GM18499 (cell line): ENCODE data around the gene DLG2.
A peak's percentile ranks its signal among the peaks of the same experiment; 100 is the strongest.
"Not testable (repeated sequence)": the region's sequence is repeated elsewhere in the genome, so short reads cannot be mapped to it uniquely, and the experiment has no call there.

ENCODE experiments used
- ATAC-seq: cut with Tn5 transposase; IDR thresholded peaks from one replicate; pipeline ENCODE4 v1.9.1; 2021; ENCODE audit warnings: moderate number of reproducible peaks; ENCODE audit not compliant: insufficient read depth, unreplicated experiment

DLG2 gene

DNA sequence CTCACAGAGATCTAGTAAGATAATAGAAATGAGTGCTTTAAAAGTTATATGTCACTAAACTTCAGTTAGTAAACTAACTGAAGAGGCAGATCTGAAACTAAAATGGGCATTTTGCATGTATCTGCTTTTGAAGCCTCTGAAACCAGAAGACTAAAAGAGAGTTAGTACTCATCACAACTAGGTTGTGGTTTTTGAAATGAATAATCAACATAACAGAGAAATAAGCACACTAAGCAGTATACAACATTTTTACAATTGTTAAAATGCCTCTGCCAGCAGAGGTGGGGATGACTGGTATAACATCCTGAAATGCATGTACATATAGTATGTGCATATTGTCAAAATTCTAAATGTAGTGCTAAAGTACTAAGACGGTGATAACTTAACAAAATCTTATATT, 564.5 kb downstream of the DLG2 start:
- ATAC-seq: peak; percentile 100

DNA sequence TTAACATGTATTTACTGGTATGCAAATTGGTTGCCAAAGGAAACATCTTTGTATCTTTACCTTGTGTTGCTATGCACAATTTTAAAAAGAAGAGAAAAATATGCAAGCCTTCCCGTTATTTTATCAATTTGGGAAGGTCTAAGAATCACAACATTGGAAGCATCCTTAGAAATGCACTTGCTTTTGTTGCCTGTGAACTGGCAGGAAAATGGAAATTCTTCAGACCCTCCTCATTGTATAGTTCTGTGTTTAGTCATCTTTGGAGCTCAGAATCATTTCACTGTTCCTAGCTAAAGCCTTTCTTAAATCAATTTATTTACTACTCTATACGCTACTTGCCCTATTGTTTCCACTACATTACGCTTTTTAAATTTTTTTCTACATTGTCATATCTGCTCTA, 574.5 kb downstream of the DLG2 start:
- ATAC-seq: no peak

DNA sequence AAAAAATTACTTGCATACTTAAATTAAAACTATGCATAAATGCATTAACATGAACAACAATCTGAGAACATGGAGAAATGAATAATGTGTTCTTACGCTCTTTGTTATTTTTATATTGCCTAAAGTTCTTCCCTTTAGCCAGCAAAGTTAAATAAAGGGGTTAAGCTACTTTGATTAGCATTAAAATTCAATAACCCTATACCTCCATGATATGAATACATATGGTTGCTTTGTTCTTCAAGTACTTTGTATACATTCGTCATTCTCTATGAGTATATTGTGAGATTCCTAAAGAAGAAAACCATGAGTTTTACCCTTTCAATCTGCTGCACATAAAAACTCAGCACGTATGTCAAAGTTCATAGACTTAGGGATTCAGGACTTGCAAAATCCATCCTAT, 578.3 kb downstream of the DLG2 start:
- no peak for ATAC-seq

DNA sequence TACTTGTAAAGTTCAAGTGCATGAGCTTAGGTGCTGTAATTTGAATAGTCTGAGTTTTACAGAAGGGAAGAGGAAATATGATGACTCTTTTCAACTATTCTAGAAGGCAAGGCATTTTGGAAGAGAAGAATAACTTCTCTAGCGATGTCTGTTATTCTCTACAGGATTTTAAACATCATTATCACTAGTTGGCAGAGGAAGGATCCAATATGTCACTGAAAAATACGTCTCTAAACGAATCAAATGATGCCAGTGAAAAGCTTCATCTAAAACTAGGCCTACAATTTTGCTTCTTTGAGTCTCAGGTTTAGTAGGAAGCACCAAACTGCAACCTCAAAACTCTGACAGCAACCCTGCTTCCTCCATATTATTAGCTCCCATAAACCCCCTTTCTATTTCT, 581.4 kb downstream of the DLG2 start:
- no peak for ATAC-seq

DNA sequence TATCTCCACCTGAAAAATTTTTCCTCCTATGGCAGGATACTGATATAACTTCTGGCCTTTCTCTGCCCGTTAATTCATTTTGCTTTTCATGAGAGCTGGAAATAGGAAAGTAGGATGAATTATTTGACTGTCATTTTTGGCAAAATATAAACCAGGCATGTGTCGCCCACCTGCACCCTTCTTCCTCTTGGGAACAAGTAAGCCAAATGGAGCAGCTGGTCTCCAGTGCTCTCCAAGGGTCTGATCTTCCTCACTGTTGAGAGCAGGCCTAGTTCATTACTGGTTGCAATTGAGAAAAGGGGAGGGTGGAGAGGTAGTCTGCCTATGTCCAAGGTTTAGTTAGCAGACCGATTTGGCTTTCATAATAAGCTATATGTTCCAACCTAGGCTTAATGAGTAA, 582.2 kb downstream of the DLG2 start:
- ATAC-seq: no peak

DNA sequence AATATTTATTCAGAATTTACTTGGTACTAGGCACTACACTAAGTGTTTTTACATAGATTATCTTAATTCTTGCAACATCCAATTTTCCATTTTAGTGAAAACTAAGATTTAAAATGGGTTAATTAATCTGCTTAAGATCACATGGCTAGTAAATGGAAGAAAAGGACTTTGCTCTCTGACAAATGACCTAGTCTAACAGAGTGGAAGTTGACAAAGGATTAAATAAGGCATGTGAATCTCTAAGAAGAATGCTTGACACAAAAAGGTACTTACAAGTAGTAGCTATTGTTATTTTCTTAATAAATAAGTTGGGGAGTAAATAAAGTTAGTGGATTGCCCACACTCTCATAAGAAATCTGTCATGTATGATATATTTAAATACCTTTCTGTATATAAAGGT, 584.8 kb downstream of the DLG2 start:
- ATAC-seq: no peak

DNA sequence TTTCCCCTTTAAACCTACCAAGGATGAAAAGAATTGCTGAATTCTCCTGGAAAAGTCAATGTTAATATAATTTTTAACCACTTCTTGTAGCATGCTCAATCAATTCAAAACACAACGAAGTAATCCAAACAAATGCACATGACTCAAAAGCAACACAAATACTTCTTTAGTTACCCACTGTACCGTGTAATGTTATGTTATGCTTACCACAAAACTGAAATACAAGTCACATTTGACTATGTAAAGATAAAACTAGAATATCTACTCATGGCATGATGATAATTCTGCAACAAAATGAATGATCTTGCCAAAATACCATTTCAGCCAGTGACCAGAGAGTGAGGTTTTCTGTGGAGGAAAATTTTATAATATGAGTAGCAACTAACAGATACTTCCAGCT, 587.0 kb downstream of the DLG2 start:
- ATAC-seq: no peak

DNA sequence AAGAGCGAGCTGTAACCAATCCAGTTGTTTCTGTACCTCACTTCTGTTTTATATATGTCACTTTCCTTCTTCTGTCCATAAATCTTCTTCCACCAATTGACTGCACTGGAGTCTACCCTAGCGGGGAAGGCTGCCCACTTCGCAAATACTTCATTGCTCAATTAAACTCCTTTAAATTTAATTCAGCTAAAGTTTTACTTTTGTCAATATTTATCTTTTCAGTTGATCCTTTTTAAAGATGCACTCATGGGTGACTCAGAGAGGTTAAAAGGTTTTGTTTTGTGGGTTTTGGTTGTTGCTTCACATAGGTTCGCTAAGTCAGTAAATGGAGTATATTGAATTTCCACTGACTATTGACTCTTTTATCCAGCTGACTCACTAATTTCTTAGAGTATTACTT, 597.2 kb downstream of the DLG2 start:
- ATAC-seq: no peak

DNA sequence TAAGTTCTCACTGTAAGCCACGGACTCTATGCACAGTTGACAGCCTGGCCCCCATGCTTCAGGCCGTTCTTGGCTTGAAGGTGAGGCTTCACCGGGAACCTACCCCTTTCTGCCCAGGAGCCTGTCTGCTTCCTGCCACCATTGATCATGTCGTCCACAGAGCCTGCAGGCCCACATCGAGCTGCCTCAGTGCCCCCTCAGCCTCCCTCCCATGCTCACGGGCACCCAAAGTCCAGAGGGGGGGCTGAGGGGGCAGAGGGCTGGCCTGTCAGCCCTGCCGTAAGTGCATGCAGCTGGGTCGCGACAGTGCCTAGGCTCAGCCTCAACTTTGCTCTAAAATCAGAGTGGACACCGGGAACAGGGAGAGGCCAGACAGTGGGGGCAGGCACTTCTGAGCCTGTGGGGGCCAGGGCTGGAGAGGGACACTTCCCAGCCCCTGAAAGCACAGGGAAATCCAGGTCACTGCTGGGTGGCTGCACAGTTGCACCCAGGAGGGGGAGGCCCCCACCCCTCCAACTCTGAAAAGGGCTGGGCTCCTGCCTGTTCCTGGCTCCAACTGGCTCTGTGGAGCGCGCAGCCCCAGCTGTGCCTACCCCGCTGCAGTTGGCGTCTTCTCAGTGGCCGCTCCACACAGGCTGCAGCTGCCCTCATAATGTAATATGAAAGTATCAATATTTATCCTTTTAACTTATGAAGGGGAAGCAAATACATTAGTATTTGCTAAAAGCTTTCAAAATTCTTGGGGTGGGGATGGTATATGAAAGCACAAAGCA, 598.6 kb downstream of the DLG2 start:
- no peak for ATAC-seq

DNA sequence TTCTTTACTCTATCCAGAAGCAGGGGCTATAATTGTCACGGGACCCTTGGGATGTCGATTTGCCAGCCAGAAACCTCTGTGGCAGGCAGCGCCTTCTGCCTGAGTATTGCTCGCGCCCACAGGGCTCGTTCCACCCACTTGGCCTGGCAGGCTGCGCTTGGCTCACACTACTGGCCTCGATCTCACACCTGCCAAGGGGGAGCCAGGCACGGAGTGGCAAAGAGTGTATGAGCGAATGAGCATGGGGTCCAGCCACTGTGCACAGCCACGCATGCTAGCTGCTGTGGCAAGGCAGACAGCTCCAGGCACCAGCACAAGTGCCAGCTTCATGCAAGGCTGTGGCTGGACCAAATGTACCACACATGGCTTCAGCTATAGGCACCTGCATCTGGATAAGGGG, 599.8 kb downstream of the DLG2 start:
- no peak for ATAC-seq

DNA sequence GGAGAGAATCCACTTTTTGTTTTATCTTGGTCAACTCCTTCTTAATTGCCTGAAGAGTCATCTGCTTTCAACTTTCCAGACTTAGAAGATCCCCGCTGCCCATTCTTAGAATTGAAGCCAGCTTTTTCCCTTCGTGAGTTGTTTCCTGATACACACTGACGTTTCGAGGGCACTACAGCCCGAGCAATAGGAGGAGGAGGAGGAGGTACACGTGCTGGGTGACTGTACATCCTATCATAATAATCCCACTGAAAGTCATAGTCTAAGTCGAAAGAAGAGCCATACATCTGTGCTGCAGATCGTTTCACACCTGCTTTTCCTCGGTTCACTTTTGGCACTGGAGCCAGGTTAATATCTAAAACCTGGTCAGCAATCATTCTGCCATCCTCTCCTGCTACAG, 606.1 kb downstream of the DLG2 start:
- no peak for ATAC-seq

DNA sequence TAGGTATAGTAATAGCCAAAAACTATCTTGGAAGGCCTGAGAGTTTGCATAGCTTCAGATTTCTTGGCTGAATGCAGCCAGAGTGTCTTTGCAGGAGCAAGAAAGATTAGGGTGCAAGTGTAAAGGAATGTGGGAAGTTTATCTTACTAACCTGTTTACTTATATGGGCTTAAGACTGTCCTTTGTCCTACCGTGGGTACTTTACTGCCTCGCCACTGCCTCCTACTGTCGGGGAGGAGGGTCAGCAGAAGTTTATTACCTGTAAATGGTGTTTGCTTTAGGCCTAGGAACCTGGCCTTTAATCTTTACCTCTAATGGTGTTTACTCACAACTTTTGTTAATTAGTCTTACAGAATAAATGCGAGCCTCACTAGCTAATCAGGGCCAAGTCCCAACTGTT, 633.8 kb downstream of the DLG2 start:
- ATAC-seq: no peak

DNA sequence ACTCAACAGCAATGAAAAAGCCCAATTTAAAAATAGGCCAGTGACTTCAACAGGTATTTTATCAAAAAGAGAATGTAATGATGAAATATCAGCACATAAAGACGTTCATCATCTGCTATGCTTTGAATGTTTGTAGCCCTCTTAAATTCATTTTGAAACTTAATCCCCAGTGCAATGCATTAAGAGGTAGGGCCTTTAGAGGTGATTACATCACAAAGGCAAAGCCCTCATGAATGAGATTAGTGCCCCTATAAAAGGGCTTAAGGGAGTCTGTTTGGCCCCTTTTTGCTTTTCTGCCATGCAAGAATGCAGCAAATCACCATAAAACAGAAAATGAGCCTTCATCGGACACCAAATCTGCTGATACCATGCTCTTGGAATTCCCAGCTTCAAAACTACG, 637.0 kb downstream of the DLG2 start:
- no peak for ATAC-seq

DNA sequence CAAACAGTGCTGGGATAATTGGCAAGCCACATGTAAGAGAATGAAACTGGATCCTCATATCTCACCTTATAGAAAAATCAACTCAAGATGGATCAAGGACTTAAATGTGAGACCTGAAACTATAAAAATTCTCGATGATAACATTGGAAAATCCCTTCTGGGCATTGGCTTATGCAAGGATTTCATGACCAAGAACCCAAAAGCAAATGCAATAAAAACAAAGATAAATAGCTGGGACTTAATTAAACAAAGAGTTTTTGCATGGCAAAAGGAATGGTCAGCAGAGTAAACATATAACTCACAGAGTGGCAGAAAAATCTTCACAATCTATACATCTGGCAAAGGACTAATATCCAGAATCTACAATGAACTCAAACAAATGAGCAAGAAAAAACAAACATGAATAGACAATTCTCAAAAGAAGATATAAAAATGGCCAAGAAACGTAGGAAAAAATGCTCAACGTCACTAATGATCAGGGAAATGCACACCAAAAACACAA, 639.4 kb downstream of the DLG2 start:
- ATAC-seq: not testable (repeated sequence)

DNA sequence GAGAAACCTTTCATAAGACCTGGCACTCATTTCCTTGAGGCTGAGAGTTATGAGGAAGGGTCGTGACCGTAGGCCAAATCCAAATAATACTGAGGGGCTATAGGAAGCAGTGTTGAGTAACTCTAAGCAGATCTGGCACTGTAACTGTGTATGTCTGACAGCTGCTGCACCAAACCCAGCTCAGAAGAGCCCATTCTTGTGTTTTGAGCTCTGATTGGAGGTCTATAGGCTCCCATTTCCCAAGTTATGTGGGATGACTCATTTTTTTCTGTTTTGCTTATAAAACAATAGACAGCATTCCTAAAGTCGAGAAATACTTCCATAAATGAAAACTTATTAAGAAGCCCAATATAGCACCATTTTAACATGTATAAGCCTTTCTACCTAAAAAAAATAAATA, 645.8 kb downstream of the DLG2 start:
- ATAC-seq: no peak

DNA sequence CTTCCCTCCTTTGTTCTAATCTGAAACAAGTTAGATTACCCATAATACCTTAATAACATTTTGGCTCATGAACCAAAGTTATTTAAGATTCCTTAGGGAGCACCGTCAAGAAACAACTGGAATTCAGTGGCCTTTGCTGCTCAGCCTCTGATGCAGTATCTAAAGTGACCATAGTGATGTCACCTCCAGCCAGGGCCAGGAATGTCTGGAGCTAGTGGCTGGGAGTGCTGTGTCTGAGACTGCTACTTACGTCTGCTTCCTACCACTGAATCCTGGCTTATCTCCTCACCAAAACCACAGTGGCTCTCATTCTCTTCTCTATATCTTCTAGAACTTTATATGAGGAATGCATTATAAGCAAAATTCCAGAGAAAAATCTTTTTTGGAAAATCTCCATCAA, 658.0 kb downstream of the DLG2 start:
- ATAC-seq: no peak

DNA sequence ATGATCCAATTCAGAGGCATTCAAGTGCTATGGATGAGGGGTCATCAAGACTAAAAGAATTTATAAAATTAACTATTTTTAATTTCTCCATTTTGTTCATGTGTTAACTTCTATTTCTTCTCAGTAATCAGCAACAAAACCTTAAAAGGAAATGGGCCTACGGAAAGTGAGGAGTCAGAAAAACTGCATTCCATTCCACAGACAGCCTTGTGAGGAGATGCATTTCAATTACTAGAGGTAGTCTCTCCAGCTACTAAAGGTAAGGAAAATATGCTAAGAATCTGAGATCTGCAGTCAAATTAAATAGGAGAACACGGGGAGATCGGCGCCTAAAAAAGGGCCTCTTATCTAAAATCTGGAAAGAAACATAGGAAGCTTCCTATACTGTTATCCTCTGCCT, 661.7 kb downstream of the DLG2 start:
- ATAC-seq: no peak

DNA sequence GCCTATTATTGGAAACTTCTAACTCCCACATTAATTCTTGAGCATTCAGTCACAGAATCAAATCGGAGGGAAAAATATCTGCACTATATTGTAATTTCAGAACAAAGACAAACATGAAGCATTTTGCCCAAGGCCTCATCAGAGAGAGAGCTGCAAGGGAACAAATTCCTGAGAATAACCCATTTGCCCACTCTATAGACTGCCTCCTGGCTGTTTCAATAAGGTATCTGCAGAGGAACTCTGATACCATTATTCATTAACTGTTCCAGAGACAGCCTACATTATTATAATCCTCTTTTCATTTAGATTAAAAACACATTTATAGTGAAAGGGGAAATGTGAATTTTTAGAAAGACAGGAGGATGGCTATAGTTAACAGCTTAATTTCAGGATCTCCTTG, 663.9 kb downstream of the DLG2 start:
- ATAC-seq: no peak

DNA sequence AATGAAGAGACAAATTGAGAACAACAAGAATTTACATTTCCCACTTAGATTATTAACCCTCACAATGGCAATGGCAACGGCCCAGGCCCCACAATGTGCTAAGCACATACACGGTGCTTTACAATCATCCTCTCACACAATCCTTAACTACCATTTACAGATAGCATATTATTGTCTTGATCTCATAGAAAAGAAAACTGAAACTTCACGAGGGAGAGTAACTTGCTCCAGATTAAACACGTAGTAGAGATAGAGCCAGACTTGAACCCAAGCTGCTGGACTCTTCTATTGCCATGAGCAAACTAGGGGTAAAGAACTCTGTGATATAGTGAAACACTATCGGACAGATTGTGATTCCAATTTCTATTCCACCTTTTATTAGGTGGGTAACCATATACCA, 665.1 kb downstream of the DLG2 start:
- ATAC-seq: no peak

DNA sequence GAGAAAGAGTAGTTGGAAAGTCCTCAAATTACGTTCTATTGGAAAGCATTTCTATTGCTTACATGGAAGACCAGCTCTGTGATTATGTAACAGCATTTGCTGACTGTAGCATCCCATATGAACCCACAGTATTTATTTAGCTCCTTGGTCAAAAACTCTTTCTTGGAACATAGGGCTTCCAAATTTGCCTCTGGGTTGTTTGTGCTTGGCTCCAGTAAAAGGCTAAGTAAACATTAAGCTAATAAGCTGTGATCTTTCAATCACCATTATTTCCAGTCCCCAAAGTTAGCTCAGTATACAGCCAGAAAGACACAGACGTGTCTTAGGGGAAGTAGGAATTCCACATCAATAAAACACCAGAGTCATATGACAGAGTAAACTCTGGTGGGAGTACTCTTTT, 668.8 kb downstream of the DLG2 start:
- no peak for ATAC-seq

DNA sequence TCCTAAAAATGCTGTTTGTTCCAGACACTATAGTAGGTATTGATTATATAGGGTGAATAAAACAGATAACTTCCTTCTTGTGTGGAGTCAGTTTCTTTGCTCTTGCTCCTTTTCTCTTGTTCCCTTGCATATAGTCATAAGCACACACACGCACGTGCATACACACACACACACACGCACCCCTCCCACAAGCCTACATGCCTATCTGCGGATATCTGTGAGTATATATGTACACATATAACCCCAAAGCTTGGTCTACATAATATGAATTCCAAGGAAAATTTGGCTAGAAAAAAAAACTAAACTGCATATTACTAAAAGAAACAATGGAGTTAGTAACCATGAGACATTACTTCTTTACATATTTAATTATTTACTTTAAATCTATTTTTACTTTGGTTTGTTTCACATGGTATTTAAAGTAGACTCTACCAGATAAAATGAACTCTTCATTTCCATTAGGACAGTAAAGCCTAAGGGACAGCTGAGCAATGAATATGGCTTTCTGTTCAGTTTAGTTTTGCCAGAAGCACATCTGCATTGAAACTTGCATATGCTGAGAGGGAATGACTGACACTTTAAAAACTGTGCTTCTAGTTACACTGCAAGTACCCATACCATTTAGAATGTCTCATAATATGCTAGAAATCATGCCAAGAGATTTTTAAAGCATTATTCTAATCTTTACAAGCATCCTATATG, 676.4 kb downstream of the DLG2 start:
- ATAC-seq: no peak
